CD4-positive, alpha-beta T cell treated with Interleukin-21 for 1 hour (primary cell): ENCODE results near the gene GPR55.

ENCODE experiments used
- DNase-seq: peaks from one replicate; pipeline ENCODE4 v3.0.0-alpha.2; 2020

GPR55 gene

GRCh38 chr2:230877759-230878598 is 47.1 kb downstream of the GPR55 start:
- DNase-seq = peak; percentile 66

GRCh38 chr2:230877116-230877758 is 47.8 kb downstream of the GPR55 start:
- DNase-seq = no peak

GRCh38 chr2:230875347-230876315 is 49.4 kb downstream of the GPR55 start:
- no peak for DNase-seq

GRCh38 chr2:230874876-230875275 is 50.2 kb downstream of the GPR55 start:
- no peak for DNase-seq

GRCh38 chr2:230874456-230874855 is 50.6 kb downstream of the GPR55 start:
- DNase-seq = no peak

- no peak for DNase-seq
These were observed 51.2 kb downstream of the GPR55 start for GRCh38 chr2:230873661-230874401.

GRCh38 chr2:230872968-230873660 is 51.9 kb downstream of the GPR55 start:
- DNase-seq = no peak

- DNase-seq = no peak
These were observed 52.7 kb downstream of the GPR55 start for GRCh38 chr2:230872151-230872967.

- no peak for DNase-seq
These were observed 53.5 kb downstream of the GPR55 start for GRCh38 chr2:230871361-230872150.

- no peak for DNase-seq
These were observed 54.3 kb downstream of the GPR55 start for GRCh38 chr2:230870544-230871360.

- no peak for DNase-seq
These were observed 55.0 kb downstream of the GPR55 start for GRCh38 chr2:230869914-230870543.

- no peak for DNase-seq
These were observed 55.8 kb downstream of the GPR55 start for GRCh38 chr2:230868947-230869913.

- no peak for DNase-seq
These were observed 56.7 kb downstream of the GPR55 start for GRCh38 chr2:230868161-230868946.

GRCh38 chr2:230866756-230867523 is 58.1 kb downstream of the GPR55 start:
- peak; percentile 74 for DNase-seq
